Activated naive CD8-positive, alpha-beta T cell (primary cell): Measurements from ENCODE around the gene STIM1.
A peak's percentile ranks its signal among the peaks of the same experiment; 100 is the strongest.
"Not testable (repeated sequence)": the region's sequence is repeated elsewhere in the genome, so short reads cannot be mapped to it uniquely, and the experiment has no call there.

Experiments
- H3K27ac Mint-ChIP-seq: one replicate; pipeline ENCODE4 v1.8.0; 2021; ENCODE audit warnings: mixed read lengths
- H3K27me3 Mint-ChIP-seq: one replicate; pipeline ENCODE4 v1.8.0; 2021; ENCODE audit warnings: mixed read lengths
- H3K36me3 Mint-ChIP-seq: one replicate; pipeline ENCODE4 v1.8.0; 2021; ENCODE audit warnings: mixed read lengths
- H3K4me1 Mint-ChIP-seq: one replicate; pipeline ENCODE4 v1.8.0; 2021; ENCODE audit warnings: low read depth, mixed read lengths
- H3K4me3 Mint-ChIP-seq: one replicate; pipeline ENCODE4 v1.8.0; 2021; ENCODE audit warnings: mild to moderate bottlenecking, mixed read lengths
- H3K9me3 Mint-ChIP-seq: one replicate; pipeline ENCODE4 v1.8.0; 2021; ENCODE audit warnings: low read depth, mixed read lengths

Gene STIM1

DNA sequence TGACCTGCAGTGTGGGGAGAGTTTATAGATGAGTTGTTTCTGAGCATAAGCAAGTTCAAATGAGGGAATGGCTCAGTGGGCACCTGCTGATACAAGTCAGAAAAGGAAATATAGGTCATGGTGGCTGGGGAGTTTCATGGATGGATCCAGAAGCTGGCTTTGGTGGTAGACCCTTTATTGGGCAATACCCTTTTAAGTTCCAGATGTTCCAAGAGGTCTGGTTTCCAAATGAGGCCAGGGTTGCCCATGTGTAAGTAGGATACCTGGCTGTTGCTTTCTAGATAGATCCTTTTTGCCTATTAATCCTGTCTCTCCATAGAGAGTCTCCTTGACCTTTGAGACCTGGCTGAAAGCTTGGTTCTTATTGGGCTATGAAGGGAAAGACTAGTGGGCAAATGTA lies 2.2 kb downstream of the STIM1 start:
- H3K9me3 Mint-ChIP-seq = no peaks in the 10 kb centered on the region
- H3K27ac Mint-ChIP-seq = peak overlapping the region; percentile 96
- H3K27me3 Mint-ChIP-seq = no peaks in the 10 kb centered on the region
- H3K36me3 Mint-ChIP-seq = no peaks in the 10 kb centered on the region
- H3K4me3 Mint-ChIP-seq = peak overlapping the region; percentile 90
- H3K4me1 Mint-ChIP-seq = peaks cover 83% of the 10 kb centered on the region

- peak overlapping the region; percentile 96 for H3K27ac Mint-ChIP-seq
These were observed 4.0 kb downstream of the STIM1 start for GRCh38 chr11:3859373-3859881.

GRCh38 chr11:3860375-3860774 lies 4.9 kb downstream of the STIM1 start:
- Mint-ChIP-seq H3K4me1 (peaks cover 84% of the 10 kb centered on the region), H3K9me3 (no peaks in the 10 kb centered on the region), H3K27ac (peak overlapping the region; percentile 96), H3K36me3 (peaks cover 3% of the 10 kb centered on the region), H3K4me3 (peak overlapping the region; percentile 90), H3K27me3 (no peaks in the 10 kb centered on the region)

More at GRCh38 chr11:3859373-3859881, 4.0 kb downstream of the STIM1 start:
- Mint-ChIP-seq H3K27me3 (no peaks in the 10 kb centered on the region), H3K4me3 (peak overlapping the region; percentile 90), H3K4me1 (peaks cover 78% of the 10 kb centered on the region), H3K9me3 (no peaks in the 10 kb centered on the region), H3K36me3 (peaks cover 3% of the 10 kb centered on the region)

DNA sequence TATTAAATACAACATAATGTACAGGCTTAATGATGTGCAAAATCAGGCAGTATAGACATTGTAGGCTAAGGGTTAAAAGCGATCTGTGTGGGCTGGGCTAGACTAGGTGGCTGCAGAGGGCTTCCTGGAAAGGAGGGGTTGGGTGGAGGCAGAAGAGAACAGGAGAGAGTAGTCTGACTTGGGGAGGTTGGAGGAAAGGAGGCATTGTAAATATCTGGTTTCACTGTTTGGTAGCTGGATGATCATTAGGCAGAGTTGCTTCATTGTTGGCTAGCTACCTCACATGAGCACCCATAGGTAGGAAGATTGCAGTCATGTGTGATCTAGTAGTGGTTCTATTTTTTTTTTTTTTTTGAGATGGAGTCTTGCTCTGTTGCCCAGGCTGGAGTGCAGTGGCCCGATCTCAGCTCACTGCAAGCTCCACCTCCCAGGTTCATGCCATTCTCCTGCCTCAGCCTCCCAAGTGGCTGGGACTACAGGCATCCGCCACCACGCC lies 5.5 kb downstream of the STIM1 start:
- H3K36me3 Mint-ChIP-seq, H3K27me3 Mint-ChIP-seq, H3K9me3 Mint-ChIP-seq: not testable (repeated sequence)
- H3K27ac Mint-ChIP-seq = peak overlapping the region; percentile 96
- peak overlapping the region; percentile 90 for H3K4me3 Mint-ChIP-seq
- peaks cover 90% of the 10 kb centered on the region for H3K4me1 Mint-ChIP-seq

- Mint-ChIP-seq H3K27ac (peak overlapping the region; percentile 96), H3K36me3 (peaks cover 3% of the 10 kb centered on the region), H3K9me3 (no peaks in the 10 kb centered on the region), H3K27me3 (no peaks in the 10 kb centered on the region), H3K4me3 (peak overlapping the region; percentile 90), H3K4me1 (peaks cover 92% of the 10 kb centered on the region)
These were observed 6.2 kb downstream of the STIM1 start for GRCh38 chr11:3861683-3862082.

DNA sequence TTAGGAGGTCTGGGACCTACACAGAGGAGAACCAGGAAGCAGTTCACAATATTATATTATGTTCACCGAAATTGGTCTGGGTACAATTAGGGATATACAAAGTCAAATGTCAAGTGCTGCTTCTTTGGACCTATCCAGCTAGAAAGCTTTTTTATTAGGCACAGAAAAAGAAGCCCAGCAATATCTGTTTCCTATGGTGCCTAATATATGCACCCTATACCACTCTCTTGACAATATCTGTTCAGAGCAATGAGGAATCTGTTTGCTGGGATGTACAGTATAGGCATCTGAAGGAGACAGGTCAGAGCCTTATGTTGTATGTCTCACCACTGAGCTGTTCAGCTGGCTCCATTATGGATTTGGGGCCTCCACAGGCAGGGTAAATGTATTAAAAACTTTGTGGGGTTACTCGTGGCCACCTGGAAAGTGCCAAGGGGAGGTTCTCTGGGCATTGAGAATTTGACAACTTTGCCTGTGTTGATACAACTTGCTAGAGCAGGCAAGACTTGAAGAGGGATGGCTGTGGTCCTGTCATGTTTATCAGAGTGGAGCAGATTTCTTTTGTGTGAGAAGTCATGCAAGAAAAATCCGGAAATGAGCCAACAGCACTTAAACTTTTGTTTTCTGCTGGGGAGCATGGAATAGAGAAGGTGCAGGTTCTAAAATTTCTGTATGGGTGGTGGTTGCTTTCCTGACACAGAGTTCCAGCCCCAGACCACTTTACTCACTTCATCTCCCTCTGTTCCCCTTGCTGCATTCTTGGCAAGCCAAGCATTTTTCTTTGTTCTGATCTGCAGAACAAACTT lies 10.1 kb downstream of the STIM1 start:
- H3K9me3 Mint-ChIP-seq = no peaks in the 10 kb centered on the region
- peaks cover 93% of the 10 kb centered on the region for H3K4me1 Mint-ChIP-seq
- peaks cover 3% of the 10 kb centered on the region for H3K36me3 Mint-ChIP-seq
- peak overlapping the region; percentile 40 for H3K4me3 Mint-ChIP-seq
- no peaks in the 10 kb centered on the region for H3K27me3 Mint-ChIP-seq
- H3K27ac Mint-ChIP-seq = peak overlapping the region; percentile 87

DNA sequence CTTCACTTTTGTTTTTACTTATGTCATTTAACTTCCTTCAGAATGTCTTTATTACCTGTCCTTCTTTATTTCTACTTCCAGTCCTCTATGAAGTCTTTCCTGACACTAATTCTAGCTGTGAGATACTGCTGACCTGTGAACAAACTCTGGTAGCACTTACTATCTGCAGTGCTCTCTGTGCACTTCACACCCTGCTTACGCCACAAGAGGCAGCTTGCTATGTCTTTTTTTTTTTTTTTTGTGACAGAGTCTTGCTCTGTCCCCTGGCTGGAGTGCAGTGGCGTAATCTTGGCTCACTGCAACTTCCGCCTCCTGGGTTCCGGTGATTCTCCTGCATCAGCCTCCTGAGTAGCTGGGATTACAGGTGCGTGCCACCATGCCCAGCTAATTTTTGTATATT lies 10.7 kb downstream of the STIM1 start:
- Mint-ChIP-seq H3K4me1 (peaks cover 94% of the 10 kb centered on the region), H3K4me3 (peak overlapping the region; percentile 40), H3K27me3 (no peaks in the 10 kb centered on the region), H3K36me3 (peaks cover 5% of the 10 kb centered on the region), H3K27ac (peak overlapping the region; percentile 87), H3K9me3 (no peaks in the 10 kb centered on the region)

DNA sequence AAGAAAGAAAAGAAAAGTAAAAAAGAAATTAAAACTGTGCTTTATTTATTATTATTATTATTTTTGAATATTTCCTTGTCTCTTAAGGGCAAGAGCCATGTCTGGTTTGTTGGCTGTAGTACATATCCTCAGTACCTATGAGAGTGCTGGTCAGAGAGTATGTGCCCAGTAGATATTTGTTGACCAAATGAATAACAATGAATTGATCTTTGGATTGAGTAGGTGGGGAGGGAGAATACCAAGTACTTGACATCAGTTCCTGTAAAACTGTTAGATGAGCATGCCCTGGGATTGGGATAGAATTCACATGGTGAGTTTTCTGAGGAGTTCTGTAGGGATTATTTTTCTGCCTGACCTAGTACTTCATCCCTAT lies 11.4 kb downstream of the STIM1 start:
- H3K36me3 Mint-ChIP-seq = peaks cover 6% of the 10 kb centered on the region
- peak overlapping the region; percentile 91 for H3K27ac Mint-ChIP-seq
- no peaks in the 10 kb centered on the region for H3K27me3 Mint-ChIP-seq
- peak overlapping the region; percentile 67 for H3K4me3 Mint-ChIP-seq
- H3K4me1 Mint-ChIP-seq = peaks cover 94% of the 10 kb centered on the region
- H3K9me3 Mint-ChIP-seq = no peaks in the 10 kb centered on the region

GRCh38 chr11:3867209-3868091 lies 12.0 kb downstream of the STIM1 start:
- Mint-ChIP-seq H3K36me3 (peaks cover 6% of the 10 kb centered on the region), H3K4me1 (peaks cover 94% of the 10 kb centered on the region), H3K27ac (peak overlapping the region; percentile 91), H3K9me3 (no peaks in the 10 kb centered on the region), H3K27me3 (no peaks in the 10 kb centered on the region), H3K4me3 (peak overlapping the region; percentile 67)

GRCh38 chr11:3873712-3874349 lies 18.4 kb downstream of the STIM1 start:
- no peak overlapping the region for H3K4me3 Mint-ChIP-seq

DNA sequence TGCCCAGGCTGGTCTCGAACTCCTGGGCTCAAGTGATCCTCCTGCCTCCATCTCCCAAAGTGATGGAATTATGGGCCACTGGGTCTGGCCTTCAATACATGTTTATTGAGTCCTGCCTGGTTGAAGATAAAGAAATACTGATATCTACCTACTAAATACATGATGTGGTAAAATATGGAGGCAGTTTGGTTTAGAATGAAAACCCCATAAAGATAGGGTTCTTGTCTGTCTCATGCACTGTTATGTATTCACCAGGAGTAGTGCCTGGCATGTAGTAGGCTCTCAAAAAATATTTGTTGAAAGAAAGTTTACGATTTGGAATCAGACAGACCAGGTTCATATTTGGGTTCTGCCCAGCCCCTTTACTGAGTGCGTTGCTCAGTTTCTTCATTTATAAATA lies 21.1 kb downstream of the STIM1 start:
- H3K36me3 Mint-ChIP-seq = peaks cover 3% of the 10 kb centered on the region
- H3K9me3 Mint-ChIP-seq = no peaks in the 10 kb centered on the region
- H3K4me3 Mint-ChIP-seq = no peak overlapping the region
- H3K27ac Mint-ChIP-seq = peak overlapping the region; percentile 79
- H3K4me1 Mint-ChIP-seq = peaks cover 86% of the 10 kb centered on the region
- H3K27me3 Mint-ChIP-seq = no peaks in the 10 kb centered on the region

More at GRCh38 chr11:3873712-3874349, 18.4 kb downstream of the STIM1 start:
- H3K27me3 Mint-ChIP-seq = no peaks in the 10 kb centered on the region
- H3K27ac Mint-ChIP-seq = peak overlapping the region; percentile 64
- H3K36me3 Mint-ChIP-seq = peaks cover 2% of the 10 kb centered on the region
- peaks cover 91% of the 10 kb centered on the region for H3K4me1 Mint-ChIP-seq
- H3K9me3 Mint-ChIP-seq = no peaks in the 10 kb centered on the region

DNA sequence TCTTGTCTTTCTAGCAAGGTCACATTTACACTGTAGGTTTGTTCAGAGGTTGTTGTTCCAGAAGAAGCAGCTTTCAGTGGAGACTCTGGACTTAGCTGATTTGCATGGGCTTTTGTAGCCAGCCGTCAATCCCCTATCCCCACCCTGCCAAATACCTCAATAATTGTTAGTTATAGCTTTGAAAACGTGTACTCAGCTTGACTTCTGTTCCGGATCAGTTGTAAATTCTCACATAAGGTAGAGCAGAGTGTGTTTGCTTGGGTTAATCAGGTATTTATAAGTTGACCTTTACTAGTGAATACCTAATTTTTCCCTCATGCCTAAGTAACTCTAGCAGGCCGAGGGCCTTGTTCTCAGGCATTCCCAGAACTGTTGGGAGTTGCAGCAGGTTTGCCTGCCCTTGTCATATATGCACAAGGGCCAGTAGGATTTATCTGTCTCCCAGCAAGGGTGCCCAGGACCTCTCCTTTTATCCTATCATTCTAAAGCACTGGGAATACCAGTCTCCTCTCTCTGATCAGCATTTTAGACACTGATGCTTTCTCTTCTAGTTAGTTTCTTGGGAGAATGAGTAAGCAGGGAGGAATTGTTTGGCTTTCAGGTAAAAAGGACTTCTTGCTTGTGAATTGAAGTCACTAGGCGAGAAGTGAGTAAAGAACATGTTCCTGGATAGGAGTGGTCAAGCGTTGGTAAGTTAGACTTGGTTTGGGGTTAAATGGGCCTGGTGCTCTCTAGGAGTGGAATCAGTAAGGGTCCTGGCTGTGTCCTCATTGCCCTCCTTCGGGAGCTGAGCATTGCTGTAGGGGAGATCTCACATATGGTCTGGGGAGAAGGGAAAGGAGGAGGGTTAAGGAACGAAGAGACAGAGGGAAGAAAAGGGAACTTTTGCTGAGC lies 22.1 kb downstream of the STIM1 start:
- H3K36me3 Mint-ChIP-seq = peaks cover 3% of the 10 kb centered on the region
- H3K9me3 Mint-ChIP-seq = no peaks in the 10 kb centered on the region
- peaks cover 82% of the 10 kb centered on the region for H3K4me1 Mint-ChIP-seq
- H3K27ac Mint-ChIP-seq = peak overlapping the region; percentile 75
- peak overlapping the region; percentile 11 for H3K4me3 Mint-ChIP-seq
- no peaks in the 10 kb centered on the region for H3K27me3 Mint-ChIP-seq

DNA sequence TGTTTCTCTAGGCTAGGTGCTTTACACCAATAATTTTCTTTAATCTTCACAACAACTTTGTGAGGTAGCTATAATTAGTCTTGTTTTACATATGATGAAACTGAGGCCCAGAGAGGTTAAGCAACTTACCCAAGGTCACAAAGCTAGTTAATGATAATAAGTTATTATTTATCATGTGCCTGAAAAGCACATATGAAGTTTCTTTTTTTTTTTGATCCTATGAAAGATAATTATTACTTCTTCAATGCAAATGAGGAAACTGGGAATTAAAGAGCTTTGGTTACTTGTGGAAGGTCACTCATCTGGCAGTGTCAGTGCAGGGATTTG lies 22.8 kb downstream of the STIM1 start:
- peaks cover 3% of the 10 kb centered on the region for H3K36me3 Mint-ChIP-seq
- peak overlapping the region; percentile 81 for H3K27ac Mint-ChIP-seq
- no peaks in the 10 kb centered on the region for H3K27me3 Mint-ChIP-seq
- H3K4me3 Mint-ChIP-seq = peak overlapping the region; percentile 11
- H3K9me3 Mint-ChIP-seq = no peaks in the 10 kb centered on the region
- H3K4me1 Mint-ChIP-seq = peaks cover 85% of the 10 kb centered on the region
